ENCODE results near the gene PPIL6. TPM values are rescaled to one million over a fixed set of nuclear protein-coding genes. Genes with fewer than 3 reads are reported as not detected.

PPIL6 gene
- total and polyA plus RNA-seq, 2 experiments from 2014 or later: 1.7 TPM

- ATAC-seq (no peak), DNase-seq (ENCODE audit: low spot score) (no peak)
- Histone ChIP-seq H3K27me3 (ENCODE audit: insufficient read depth) (no peaks in the 10 kb centered on the region), H3K27ac (ENCODE audit: low read depth) (no peak overlapping the region), H3K9me2 (ENCODE audit: insufficient read depth) (no peaks in the 10 kb centered on the region), H3K79me2 (replicated peaks; ENCODE audit: insufficient read depth) (peaks cover 11% of the 10 kb centered on the region), H3K4me1 (ENCODE audit: insufficient read depth) (no peaks in the 10 kb centered on the region), H3K4me2 (no peak overlapping the region), H2AFZ (no peak overlapping the region), H4K20me1 (replicated peaks; ENCODE audit: insufficient read depth) (no peaks in the 10 kb centered on the region; the same call in 1 of the 2 replicates), H3F3A (replicated peaks; ENCODE audit: low read depth) (no peaks in the 10 kb centered on the region), H3K36me3 (ENCODE audit: insufficient read depth) (peaks cover 10% of the 10 kb centered on the region; the same call in 1 of the 2 replicates), H3K4me3 (no peak overlapping the region)
- H3K36me3 Mint-ChIP-seq (ENCODE audit: low read depth): peaks cover 73% of the 10 kb centered on the region
- H3K9me3 Mint-ChIP-seq: peaks cover 14% of the 10 kb centered on the region
- H3K4me3 Mint-ChIP-seq: no peak overlapping the region
- no peak overlapping the region for H3K27ac Mint-ChIP-seq
- H3K27me3 Mint-ChIP-seq (ENCODE audit: insufficient read depth, low read depth, poor library complexity): no peaks in the 10 kb centered on the region
- TF ChIP-seq ZNF462 (CRISPR knock-in tag; IDR thresholded peaks at IDR 0.05): no peak
- TF ChIP-seq POLR2AphosphoS5 (IDR thresholded peaks at IDR 0.05; ENCODE audit: low read depth): no peak
- no peak for TF ChIP-seq CREB1 (CRISPR knock-in tag; IDR thresholded peaks at IDR 0.05; ENCODE audit: low read depth)
- TF ChIP-seq EZH2phosphoT487 (IDR thresholded peaks at IDR 0.05; ENCODE audit: unreplicated experiment): no peak
- TF ChIP-seq ETS1 (IDR thresholded peaks at IDR 0.05): no peak
- no peak for TF ChIP-seq STAT1 (IDR thresholded peaks at IDR 0.05; ENCODE audit: unreplicated experiment)
- TF ChIP-seq REST (IDR thresholded peaks at IDR 0.05; ENCODE audit: unreplicated experiment): no peak
- TF ChIP-seq EZH2 (IDR thresholded peaks at IDR 0.05; ENCODE audit: low read depth, unreplicated experiment): no peak
- no peak for TF ChIP-seq ZNF331 (CRISPR knock-in tag; IDR thresholded peaks at IDR 0.05; ENCODE audit: low read depth)
- no peak for TF ChIP-seq NANOG (IDR thresholded peaks at IDR 0.05; ENCODE audit: borderline replicate concordance)
- TF ChIP-seq JUNB (IDR thresholded peaks at IDR 0.05; ENCODE audit: unreplicated experiment): no peak
- H3K4me1 Mint-ChIP-seq: no peaks in the 10 kb centered on the region
Observed at GRCh38 chr6:109359248-109359647, 81.2 kb downstream of the PPIL6 start.
